Mesendoderm (in vitro differentiated cells): Measurements from ENCODE around the gene EIF4E2.
"Not testable (repeated sequence)": the region's sequence is repeated elsewhere in the genome, so short reads cannot be mapped to it uniquely, and the experiment has no call there.

Experiments used
- DNase-seq: peaks from one replicate; pipeline ENCODE4 v3.0.0; 2013
- H2AK5ac ChIP-seq: 2 replicates; pipeline ENCODE4 v1.6.1; 2013; ENCODE audit warnings: low read length, inconsistent platforms
- H2BK120ac ChIP-seq: 2 replicates; pipeline ENCODE4 v1.6.1; 2013; ENCODE audit warnings: low read depth, mild to moderate bottlenecking, low read length, moderate library complexity, mixed read lengths
- H2BK15ac ChIP-seq: replicated peaks from 2 replicates; pipeline ENCODE4 v1.6.1; 2013; ENCODE audit warnings: low read depth, mild to moderate bottlenecking, moderate library complexity
- H2BK5ac ChIP-seq: 2 replicates; pipeline ENCODE4 v1.6.1; 2013; ENCODE audit warnings: low read length, inconsistent platforms
- H3K18ac ChIP-seq: 2 replicates; pipeline ENCODE4 v1.6.1; 2013; ENCODE audit warnings: mild to moderate bottlenecking, low read length, mixed read lengths
- H3K23ac ChIP-seq: one replicate; pipeline ENCODE4 v1.6.1; 2013; ENCODE audit warnings: low read length
- H3K27ac ChIP-seq: 2 replicates; pipeline ENCODE4 v1.5.1; 2013; ENCODE audit warnings: low read depth, mild to moderate bottlenecking, inconsistent platforms, low read length, moderate library complexity
- H3K27me3 ChIP-seq: 2 replicates; pipeline ENCODE4 v1.6.1; 2013; ENCODE audit warnings: low read length, control low read depth, mild to moderate bottlenecking, inconsistent platforms; ENCODE audit not compliant: insufficient read depth, poor library complexity
- H3K36me3 ChIP-seq: 2 replicates; pipeline ENCODE4 v1.6.1; 2013; ENCODE audit warnings: low read length, inconsistent platforms; ENCODE audit not compliant: control insufficient read depth, insufficient read depth
- H3K4ac ChIP-seq: one replicate; pipeline ENCODE4 v1.6.1; 2013; ENCODE audit warnings: low read depth, mild to moderate bottlenecking, low read length, moderate library complexity
- H3K4me1 ChIP-seq: 2 replicates; pipeline ENCODE4 v1.6.1; 2013; ENCODE audit warnings: low read depth, low read length, inconsistent platforms; ENCODE audit not compliant: control insufficient read depth
- H3K4me2 ChIP-seq: 2 replicates; pipeline ENCODE4 v1.6.1; 2013; ENCODE audit warnings: low read length
- H3K4me3 ChIP-seq: 2 replicates; pipeline ENCODE4 v1.5.1; 2013; ENCODE audit warnings: mild to moderate bottlenecking, low read length
- H3K56ac ChIP-seq: one replicate; pipeline ENCODE4 v1.6.1; 2013; ENCODE audit warnings: low read length
- H3K79me1 ChIP-seq: 2 replicates; pipeline ENCODE4 v1.6.1; 2013; ENCODE audit warnings: low read length, inconsistent platforms
- H3K79me2 ChIP-seq: 2 replicates; pipeline ENCODE4 v1.6.1; 2013; ENCODE audit warnings: mild to moderate bottlenecking, low read length; ENCODE audit not compliant: control insufficient read depth, insufficient read depth
- H3K9ac ChIP-seq: 2 replicates; pipeline ENCODE4 v1.6.1; 2013; ENCODE audit warnings: low read length, inconsistent platforms
- H4K5ac ChIP-seq: one replicate; pipeline ENCODE4 v1.6.1; 2013; ENCODE audit warnings: low read length
- H4K8ac ChIP-seq: one replicate; pipeline ENCODE4 v1.6.1; 2013; ENCODE audit warnings: low read depth, mild to moderate bottlenecking, control low read depth, low read length, moderate library complexity
- WGBS: extraction: QIAGEN DNeasy Blood & Tissue Kit; methylation state at CpG from one replicate; pipeline ENCODE4 v1.1.7; 2013; ENCODE audit warnings: low lambda C conversion rate, missing lambda C conversion rate; ENCODE audit not compliant: insufficient coverage; ENCODE audit errors: extremely low coverage; 5-methylcytosine and 5-hydroxymethylcytosine counted together

EIF4E2 gene

DNA sequence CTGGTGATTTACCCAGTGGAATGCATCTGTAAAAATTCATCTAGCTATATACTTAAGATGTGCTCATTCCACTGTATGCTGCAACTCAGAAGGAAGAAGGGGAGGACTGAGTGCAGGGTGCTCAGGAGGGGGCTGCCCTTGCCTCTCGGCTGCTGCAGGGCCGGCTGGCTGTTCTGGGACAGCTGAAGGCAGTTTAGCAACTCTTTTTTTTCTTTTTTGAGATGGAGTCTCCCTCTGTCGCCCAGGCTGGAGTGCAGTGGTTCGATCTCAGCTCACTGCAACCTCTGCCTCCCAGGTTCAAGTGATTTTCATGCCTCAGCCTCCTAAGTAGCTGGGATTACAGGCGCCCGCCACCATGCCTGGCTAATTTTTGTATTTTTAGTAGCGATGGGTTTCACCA is 17.7 kb upstream of the EIF4E2 start:
- not testable (repeated sequence) for H4K5ac ChIP-seq, H3K27ac ChIP-seq, DNase-seq, H3K79me1 ChIP-seq, H3K9ac ChIP-seq, H3K56ac ChIP-seq, H3K18ac ChIP-seq, H3K4ac ChIP-seq, H3K79me2 ChIP-seq, H2BK5ac ChIP-seq, H2BK15ac ChIP-seq, H3K4me2 ChIP-seq, H3K27me3 ChIP-seq, H3K4me1 ChIP-seq, H4K8ac ChIP-seq, H3K36me3 ChIP-seq, H2BK120ac ChIP-seq, H3K23ac ChIP-seq, H2AK5ac ChIP-seq, H3K4me3 ChIP-seq
- WGBS, result no CpG with 5 or more reads among the region's 7 CpGs

DNA sequence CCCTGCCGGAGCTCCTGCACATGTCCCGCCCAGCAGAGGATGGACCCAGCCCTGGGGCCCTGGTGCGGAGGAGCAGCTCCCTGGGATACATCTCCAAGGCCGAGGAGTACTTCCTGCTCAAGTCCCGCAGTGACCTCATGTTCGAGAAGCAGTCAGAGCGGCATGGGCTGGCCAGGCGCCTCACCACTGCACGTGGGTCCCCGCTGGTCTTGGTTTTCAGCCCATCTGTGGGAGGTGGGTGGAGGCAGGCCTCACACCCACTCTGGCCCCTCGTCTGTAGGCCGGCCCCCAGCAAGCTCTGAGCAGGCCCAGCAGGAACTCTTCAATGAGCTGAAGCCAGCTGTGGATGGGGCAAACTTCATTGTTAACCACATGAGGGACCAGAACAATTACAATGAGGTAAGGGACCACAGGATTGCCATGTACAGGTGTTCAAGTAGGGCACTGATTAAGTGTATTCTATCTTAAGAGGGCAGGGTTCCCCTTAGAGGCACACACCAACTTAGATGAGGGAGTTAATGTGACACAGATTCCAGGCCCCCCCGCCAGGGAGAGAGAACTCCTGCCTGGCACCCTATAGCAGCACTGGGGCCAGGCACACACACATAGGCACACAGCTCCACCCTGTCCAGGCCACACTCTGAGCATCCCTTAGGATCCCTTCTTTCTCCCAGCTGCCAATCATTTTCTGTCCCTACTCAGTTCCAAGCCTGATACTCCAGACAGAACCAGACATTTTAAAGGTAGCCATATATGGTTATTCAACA is 16.4 kb upstream of the EIF4E2 start:
- H3K23ac ChIP-seq, result no peak overlapping the region
- H3K18ac ChIP-seq, result no peak overlapping the region
- H2BK15ac ChIP-seq, result no peak overlapping the region
- H4K8ac ChIP-seq, result no peak overlapping the region
- no peak overlapping the region for H4K5ac ChIP-seq
- no peaks in the 10 kb centered on the region for H3K36me3 ChIP-seq
- H2AK5ac ChIP-seq, result no peak overlapping the region
- H3K4me1 ChIP-seq, result peaks cover 2% of the 10 kb centered on the region
- H3K4me3 ChIP-seq, result no peak overlapping the region
- no peak overlapping the region for H3K4ac ChIP-seq
- H3K9ac ChIP-seq, result no peak overlapping the region
- WGBS, result no CpG with 5 or more reads among the region's 13 CpGs
- H3K4me2 ChIP-seq, result no peak overlapping the region
- no peaks in the 10 kb centered on the region for H3K79me1 ChIP-seq
- no peak overlapping the region for H3K27ac ChIP-seq
- DNase-seq, result no peak
- no peak overlapping the region for H2BK120ac ChIP-seq
- no peaks in the 10 kb centered on the region for H3K79me2 ChIP-seq
- H2BK5ac ChIP-seq, result no peak overlapping the region
- no peak overlapping the region for H3K56ac ChIP-seq
- H3K27me3 ChIP-seq, result no peaks in the 10 kb centered on the region

DNA sequence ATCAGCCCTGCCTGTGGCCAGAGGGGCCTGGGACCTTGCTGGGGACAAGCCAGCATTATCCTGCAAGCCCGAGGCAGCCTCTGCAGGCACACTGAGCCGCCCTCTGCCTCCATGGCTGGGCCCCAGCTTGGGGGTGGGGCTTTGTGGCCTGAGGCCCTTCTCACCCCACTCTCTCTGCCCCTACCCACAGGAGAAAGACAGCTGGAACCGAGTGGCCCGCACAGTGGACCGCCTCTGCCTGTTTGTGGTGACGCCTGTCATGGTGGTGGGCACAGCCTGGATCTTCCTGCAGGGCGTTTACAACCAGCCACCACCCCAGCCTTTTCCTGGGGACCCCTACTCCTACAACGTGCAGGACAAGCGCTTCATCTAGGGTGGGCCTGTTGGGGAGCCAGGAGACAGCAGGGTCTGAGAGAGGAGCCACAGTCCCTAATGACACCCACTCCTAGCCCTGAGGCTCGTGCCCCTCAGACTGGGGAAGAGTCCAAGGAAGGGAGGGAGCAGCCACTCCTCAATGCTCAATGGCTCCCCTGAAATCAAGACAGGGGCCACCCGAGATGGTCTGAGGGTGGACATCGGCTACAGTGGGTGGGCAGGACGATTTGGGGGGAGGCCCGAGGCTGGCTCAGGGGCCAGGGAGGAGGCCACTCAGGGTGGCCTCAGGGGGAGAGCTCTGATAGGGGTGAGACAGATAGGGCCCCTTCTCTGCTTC is 15.4 kb upstream of the EIF4E2 start:
- Histone ChIP-seq H3K79me2 (no peaks in the 10 kb centered on the region), H3K79me1 (no peaks in the 10 kb centered on the region), H3K4me2 (no peak overlapping the region), H4K5ac (no peak overlapping the region), H2AK5ac (no peak overlapping the region), H3K18ac (no peak overlapping the region), H3K4me1 (peaks cover 2% of the 10 kb centered on the region), H3K27me3 (no peaks in the 10 kb centered on the region), H2BK120ac (no peak overlapping the region), H3K27ac (no peak overlapping the region), H3K36me3 (no peaks in the 10 kb centered on the region), H3K4me3 (no peak overlapping the region), H3K4ac (no peak overlapping the region), H2BK5ac (no peak overlapping the region), H3K56ac (no peak overlapping the region), H2BK15ac (no peak overlapping the region), H3K9ac (no peak overlapping the region), H3K23ac (no peak overlapping the region), H4K8ac (no peak overlapping the region)
- DNase-seq, result no peak
- no CpG with 5 or more reads among the region's 14 CpGs for WGBS

DNA sequence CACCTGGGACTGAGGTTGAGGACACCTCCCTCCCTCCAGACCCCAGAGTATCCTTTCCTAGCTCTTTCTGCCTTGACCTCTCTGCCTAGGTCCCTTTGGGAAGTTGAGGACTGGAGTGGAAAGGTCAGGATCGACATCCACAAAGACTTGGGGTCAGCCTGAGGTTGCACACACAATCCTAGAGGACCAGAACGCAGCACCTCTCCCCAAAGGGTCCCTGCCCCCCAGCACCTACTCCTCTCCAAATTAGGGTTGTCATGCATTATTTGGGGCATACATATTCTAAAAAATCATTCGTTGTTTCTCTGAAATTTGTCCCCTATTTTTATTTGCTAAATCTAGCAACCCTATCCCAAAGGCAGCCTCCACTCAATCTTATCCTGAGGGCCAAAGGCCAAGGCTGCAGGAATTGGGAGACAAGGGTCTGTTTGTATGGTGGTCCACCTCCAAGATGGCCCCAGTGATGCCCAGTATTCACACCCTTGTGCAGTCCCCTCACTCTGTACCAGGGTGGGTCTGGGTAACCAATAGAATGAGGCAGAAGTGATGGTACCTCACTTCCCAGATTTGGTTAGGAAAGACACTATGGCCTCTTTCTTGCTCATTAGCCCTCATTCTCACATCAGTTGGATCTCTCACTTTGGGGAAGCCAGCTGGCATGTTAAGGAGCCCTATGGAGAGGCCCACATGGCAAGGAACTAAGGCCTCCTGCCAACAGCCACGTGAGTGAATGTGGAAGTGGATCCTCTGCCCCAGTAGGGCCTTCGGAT is 14.5 kb upstream of the EIF4E2 start:
- Histone ChIP-seq H3K27ac (no peak overlapping the region), H3K18ac (no peak overlapping the region), H3K79me2 (no peaks in the 10 kb centered on the region), H4K8ac (no peak overlapping the region), H3K36me3 (no peaks in the 10 kb centered on the region), H3K4me1 (peaks cover 2% of the 10 kb centered on the region), H3K27me3 (no peaks in the 10 kb centered on the region), H2BK120ac (no peak overlapping the region), H2BK15ac (no peak overlapping the region), H2BK5ac (no peak overlapping the region), H3K4me3 (no peak overlapping the region), H2AK5ac (no peak overlapping the region), H3K23ac (no peak overlapping the region), H3K4ac (no peak overlapping the region), H4K5ac (no peak overlapping the region), H3K56ac (no peak overlapping the region), H3K79me1 (no peaks in the 10 kb centered on the region), H3K9ac (no peak overlapping the region), H3K4me2 (no peak overlapping the region)
- no peak for DNase-seq
- no CpG with 5 or more reads among the region's 5 CpGs for WGBS

DNA sequence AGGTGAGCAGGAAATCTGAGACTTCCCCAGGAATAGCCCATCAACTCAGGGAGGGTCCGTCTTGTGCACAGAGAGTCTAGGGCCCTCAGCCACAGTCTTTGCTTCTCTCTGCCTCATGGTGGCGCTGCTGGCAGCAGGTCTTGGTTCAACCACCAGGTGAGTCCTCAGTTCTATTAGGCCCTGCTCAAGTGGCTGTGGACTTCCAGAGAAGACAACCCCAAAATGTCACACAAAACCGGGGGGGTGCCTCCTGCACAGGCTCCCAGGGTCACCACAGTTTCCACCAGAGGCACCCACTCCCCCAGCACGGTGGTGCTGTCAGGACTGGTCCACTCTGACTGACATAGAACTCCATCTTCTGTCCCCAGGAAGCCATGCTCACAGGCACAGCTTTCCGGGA is 13.4 kb upstream of the EIF4E2 start:
- H3K79me1 ChIP-seq, result no peaks in the 10 kb centered on the region
- H2BK5ac ChIP-seq, result no peak overlapping the region
- H3K56ac ChIP-seq, result no peak overlapping the region
- H3K23ac ChIP-seq, result no peak overlapping the region
- DNase-seq, result peak; percentile 51
- no peaks in the 10 kb centered on the region for H3K27me3 ChIP-seq
- H3K9ac ChIP-seq, result no peak overlapping the region
- peaks cover 2% of the 10 kb centered on the region for H3K4me1 ChIP-seq
- H2BK15ac ChIP-seq, result no peak overlapping the region
- WGBS, result no CpG with 5 or more reads among the region's 5 CpGs
- H3K4me3 ChIP-seq, result no peak overlapping the region
- H4K8ac ChIP-seq, result no peak overlapping the region
- H2AK5ac ChIP-seq, result no peak overlapping the region
- no peak overlapping the region for H2BK120ac ChIP-seq
- no peak overlapping the region for H3K18ac ChIP-seq
- no peak overlapping the region for H3K27ac ChIP-seq
- no peak overlapping the region for H4K5ac ChIP-seq
- no peak overlapping the region for H3K4ac ChIP-seq
- no peak overlapping the region for H3K4me2 ChIP-seq
- H3K79me2 ChIP-seq, result no peaks in the 10 kb centered on the region
- H3K36me3 ChIP-seq, result no peaks in the 10 kb centered on the region
